Activated CD4-positive, CD25-positive, alpha-beta regulatory T cell treated with anti-CD3 and anti-CD28 coated beads, Interleukin-2, amount 50 U/mL, for 16 hours (primary cell): ENCODE measurements around the gene SLC4A1AP.

ENCODE experiments used
- DNase-seq: peaks from one replicate; pipeline ENCODE4 v3.0.0-alpha.2; 2020; ENCODE audit warnings: low read depth, low spot score

SLC4A1AP gene

GRCh38 chr2:27721335-27721734 lies 57.6 kb downstream of the SLC4A1AP start:
- no peak for DNase-seq

- no peak for DNase-seq
Observed at GRCh38 chr2:27721884-27722485, 58.3 kb downstream of the SLC4A1AP start.

GRCh38 chr2:27723372-27724144 lies 59.9 kb downstream of the SLC4A1AP start:
- DNase-seq = no peak

DNA sequence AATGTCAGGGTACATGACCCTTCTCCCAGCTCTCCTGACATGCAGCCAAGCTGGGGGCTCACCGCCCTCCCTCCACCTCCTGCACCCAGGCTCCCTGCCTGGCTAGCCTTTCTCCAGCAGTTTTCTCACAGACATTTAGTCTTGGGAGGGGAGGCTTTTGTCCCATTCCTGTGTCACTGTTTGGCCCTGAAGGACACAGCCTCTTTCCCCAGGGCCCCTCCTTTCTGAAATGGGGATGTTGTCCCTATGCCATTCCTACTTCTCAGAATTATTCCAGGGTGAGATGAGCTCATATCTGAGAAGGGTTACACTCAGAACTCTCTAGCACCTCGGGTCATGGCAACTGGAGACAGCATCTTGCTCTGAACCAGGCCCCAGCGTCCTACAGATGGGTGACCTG lies 60.5 kb downstream of the SLC4A1AP start:
- DNase-seq = no peak

DNA sequence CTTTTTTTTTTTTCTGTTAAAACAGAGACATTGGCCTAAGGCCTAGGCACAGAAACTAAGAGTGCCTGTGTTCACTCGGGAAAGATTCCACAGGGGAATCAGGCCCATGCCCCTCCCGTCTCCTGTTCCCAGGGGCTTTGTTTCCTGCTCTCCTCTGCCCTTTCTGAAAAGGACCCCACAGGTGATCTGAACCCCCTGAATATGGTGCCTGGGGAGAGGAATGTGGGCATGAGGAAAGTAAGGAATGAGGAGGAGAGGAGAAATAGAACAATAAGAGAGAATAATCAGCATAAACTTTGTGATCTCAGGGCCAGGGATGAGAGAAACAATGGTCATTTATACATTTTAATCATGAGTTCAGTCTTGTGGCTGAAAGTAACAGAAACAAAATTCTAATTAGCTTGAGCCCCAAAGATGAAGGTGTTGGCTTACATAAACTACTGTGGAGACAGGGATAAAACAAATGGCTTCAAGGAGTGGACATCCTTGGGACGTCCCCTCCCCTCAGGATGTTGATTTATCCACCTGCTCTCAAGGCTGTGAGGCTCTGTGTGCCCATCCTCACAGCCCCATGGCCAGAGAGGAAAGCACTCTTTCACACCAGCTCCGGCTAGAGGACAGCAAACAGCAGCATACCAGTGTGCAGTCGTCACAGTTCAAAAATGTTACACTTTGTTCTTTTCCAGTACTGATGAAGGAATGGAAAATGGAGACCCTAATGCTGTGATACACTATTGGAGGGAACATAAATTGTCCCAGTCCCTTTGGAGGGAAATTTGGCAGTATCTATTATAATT lies 61.4 kb downstream of the SLC4A1AP start:
- no peak for DNase-seq

DNA sequence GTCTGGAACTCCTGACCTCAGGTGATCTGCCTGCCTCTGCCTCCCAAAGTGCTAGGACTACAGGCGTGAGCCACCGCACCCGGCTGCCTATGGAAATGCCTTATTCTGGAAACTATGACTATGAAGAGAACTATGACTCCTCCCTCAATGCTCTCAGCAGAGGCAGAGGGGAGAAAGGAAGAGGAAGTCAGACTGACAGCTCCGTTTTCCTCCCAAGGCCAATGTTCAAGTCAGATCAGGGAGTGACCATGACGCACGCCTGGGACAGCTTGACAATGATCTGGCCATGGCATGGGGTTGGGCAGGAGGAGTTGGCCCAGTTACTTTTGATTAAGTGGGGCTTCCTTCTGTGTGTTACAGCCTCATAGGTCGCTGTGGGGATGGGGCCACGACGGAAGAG lies 63.6 kb downstream of the SLC4A1AP start:
- no peak for DNase-seq

DNA sequence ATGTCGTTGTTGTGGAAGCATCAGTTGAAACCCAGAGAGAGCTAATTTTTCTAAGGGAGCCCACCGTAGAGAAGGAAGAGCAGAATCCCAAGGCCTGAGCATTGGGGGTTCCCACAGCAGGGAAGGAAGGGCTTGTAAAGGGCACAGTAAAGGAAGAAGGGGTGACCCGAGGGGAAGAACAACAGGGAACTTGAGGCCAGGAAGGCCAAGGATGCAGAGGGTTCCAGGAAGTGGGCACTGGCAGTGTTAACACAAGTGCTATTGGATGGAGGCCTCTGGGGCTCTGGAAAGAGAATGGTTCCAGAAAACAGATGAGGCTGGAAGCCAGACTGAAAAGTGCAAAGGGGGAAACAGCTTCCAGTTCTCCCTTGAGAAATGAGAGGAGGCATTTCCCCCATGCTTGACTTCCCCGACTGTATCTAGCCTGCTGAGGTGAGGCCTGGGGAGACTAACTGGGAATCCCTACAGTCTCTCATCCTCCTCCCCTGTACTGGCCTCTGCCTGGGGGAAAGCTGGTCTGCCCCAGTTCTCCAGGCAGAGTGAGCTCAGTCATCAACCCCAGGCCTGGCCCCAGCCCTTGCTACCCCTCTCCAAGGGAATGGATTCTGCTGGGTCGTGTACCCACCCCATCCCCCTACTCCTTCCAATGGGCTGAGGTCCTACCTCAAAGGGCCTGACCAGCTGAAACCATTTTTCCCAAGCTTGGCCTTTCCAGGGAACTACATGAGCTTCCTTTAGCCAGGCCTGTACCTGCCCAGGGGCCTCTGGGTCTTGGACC lies 64.6 kb downstream of the SLC4A1AP start:
- no peak for DNase-seq

DNA sequence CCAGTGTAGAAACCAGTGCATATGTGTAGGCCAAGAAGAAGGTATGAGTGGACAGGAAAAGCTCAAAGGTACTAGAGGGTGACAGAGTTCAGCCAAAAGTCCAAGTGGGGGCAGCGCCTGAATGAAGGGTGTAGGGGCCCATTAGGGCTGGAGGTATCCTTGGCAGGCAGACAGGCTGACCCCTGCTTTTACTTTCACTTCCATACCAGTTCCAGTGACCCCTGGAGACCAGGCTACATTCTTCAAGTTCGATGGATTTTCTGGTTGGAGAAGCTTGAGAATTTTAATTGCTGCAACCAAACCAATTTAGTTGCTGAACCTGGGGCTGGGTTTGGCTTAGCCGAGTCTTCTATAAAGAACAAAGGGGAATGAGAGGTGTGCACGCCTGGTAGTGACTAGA lies 65.5 kb downstream of the SLC4A1AP start:
- DNase-seq = no peak

DNA sequence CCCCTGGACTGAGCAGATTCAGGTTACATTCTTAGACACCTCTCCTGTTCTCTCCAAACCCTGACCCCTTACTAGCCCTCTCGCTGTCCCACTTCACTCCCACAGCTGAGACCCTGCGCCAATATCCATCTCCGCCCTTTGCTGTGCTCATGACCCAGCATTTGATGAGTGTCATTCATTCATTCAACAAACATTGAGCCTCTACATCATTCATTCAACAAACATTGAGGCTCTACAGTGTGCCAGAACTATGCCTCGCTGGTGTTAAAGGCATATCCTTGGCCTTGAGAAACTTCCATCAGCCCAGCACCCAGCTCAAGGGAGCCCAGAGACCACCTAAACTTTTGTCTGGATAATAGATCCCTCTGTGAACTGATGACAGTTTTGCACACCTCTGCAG lies 65.9 kb downstream of the SLC4A1AP start:
- DNase-seq = no peak

DNA sequence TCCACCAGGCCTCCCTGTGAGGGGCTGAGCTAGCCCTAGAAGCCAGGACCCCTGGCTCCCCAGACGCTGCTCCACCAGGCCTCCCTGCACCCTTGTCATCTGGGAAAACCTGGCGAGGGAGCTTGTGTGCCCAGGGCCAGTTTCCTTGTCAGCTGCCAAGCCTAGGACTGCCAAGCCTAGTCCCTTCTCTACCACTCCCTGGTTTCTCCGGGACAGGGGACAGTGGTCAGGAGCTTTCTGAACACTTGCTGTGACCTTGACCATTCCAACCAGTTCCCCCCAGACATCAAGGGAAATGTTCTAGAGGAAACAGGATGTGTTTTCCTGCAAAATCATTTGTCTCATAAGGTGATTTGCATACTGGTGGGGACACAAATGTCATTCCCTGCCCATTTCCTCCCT lies 66.6 kb downstream of the SLC4A1AP start:
- no peak for DNase-seq

- DNase-seq = no peak
Observed at GRCh38 chr2:27730980-27731691, 67.4 kb downstream of the SLC4A1AP start.

- DNase-seq = no peak
Observed at GRCh38 chr2:27734305-27734704, 70.6 kb downstream of the SLC4A1AP start.

GRCh38 chr2:27735263-27735904 lies 71.7 kb downstream of the SLC4A1AP start:
- DNase-seq = peak; percentile 17

DNA sequence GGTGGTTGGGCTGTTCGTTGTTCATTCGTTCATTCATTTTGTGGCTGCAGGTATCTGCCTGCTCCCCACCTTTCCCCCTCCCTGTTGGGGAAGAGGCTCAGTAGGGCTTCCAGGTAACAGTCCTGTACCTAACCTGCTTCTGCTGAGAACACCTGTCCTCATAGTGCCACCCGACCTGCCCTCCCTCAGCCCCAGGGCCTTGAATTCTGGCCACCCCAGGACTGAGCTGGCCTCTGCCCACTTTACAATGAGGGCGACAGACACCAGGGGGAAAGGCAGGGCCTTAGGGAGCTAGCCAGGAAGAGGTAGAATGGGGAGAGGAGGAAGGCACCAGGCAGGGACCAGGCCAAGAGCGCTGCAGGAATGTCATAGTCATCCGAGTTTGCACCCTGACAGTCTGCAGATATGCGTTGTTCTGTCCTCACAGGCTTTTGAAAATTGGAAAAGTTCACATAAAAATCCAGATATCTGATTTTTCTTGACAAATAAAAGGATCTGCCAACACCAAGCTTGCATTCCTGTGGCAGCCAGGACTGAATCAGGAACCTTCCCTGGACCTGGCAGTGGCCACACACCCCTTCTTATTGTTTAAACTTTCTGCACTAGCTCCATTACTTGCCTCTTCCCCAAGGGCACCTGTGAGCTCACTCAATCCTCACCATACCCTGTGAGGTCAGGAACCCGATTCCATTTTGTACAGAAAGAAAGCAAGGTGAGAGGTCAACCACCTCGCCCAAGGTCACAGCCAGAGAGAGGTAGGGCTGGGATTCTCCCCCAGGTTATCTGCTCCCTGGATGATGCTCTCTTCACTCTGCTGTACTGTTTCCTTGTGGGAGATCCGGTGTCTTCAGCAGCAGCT lies 72.6 kb downstream of the SLC4A1AP start:
- no peak for DNase-seq

GRCh38 chr2:27736890-27737204 lies 73.2 kb downstream of the SLC4A1AP start:
- no peak for DNase-seq

- DNase-seq = no peak
Observed at GRCh38 chr2:27737676-27738348, 74.1 kb downstream of the SLC4A1AP start.

DNA sequence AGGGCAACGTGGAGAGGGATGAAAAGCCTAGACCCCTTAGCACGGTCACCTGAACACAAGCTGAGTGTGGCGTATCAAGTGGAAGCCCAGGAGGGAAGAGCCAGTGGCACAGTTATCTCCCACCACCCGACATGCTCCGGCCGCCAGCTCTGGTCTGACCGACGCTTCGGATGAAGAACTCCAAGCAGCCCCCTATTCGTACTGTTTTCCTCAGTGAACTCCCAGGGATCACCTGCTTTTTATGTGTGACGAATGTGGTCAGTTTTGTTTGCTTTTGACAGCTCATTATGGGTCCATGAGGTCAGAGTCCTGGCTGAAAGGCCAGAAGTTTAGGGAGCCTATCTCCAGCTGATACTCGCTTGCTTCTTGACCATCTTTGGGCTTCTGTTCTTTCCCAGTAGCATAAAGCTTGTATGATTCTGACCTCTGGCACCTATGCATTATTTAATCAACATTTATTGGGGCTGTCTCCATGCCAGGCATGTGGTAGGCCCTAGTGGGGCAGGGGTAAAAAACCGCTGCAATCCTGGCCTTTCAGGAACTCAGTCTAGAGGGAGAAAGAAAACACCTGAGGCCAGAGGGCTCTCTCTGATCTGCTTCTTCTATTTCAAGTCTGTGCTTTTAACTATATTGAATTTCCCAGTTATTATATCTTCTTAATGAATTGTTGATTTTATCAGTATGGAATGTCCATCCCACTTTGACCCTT lies 74.8 kb downstream of the SLC4A1AP start:
- no peak for DNase-seq

GRCh38 chr2:27739058-27739373 lies 75.3 kb downstream of the SLC4A1AP start:
- DNase-seq = no peak

DNA sequence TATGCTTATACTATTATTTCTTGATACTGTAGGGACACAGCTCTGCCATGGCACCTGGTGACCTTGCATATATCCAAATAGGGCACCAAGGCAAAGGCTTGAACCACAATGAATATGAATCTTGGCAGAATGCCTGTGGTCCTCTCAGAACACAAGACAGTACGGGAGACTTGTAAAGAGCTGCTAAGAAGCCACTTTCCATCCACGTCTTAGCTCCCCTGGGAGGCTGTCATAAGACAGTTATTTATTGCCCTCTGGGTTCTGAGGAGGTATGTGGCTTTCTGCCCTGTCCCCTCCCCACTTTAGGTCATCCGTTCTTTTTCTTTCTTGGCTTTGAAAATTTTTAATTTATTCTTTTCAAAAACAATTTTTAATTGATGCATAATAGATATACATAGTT lies 78.0 kb downstream of the SLC4A1AP start:
- DNase-seq = no peak
